GM18511 (cell line): ENCODE measurements around the gene LRRC42.

Experiments
- ATAC-seq: cut with Tn5 transposase; IDR thresholded peaks from one replicate; pipeline ENCODE4 v1.9.1; 2021; ENCODE audit warnings: mild to moderate bottlenecking, moderate library complexity; ENCODE audit not compliant: unreplicated experiment

Gene LRRC42

GRCh38 chr1:53938136-53938830, 7.9 kb upstream of the LRRC42 start:
- ATAC-seq: no peak

- no peak for ATAC-seq
Measured at GRCh38 chr1:53942127-53942957, 3.8 kb upstream of the LRRC42 start.

- no peak for ATAC-seq
Measured at GRCh38 chr1:53943090-53943489, 3.1 kb upstream of the LRRC42 start.

GRCh38 chr1:53943490-53944043, 2.6 kb upstream of the LRRC42 start:
- no peak for ATAC-seq

- ATAC-seq: no peak
Measured at GRCh38 chr1:53944469-53945182, 1.5 kb upstream of the LRRC42 start.

- ATAC-seq: no peak
Measured at GRCh38 chr1:53945183-53945432, 1.0 kb upstream of the LRRC42 start.

- ATAC-seq: peak; percentile 68
Measured at GRCh38 chr1:53945433-53946251, 508 bp upstream of the LRRC42 start, which contains the start of gene IFT25. IFT25 (minus strand) TSS chr1:53945699; CDS start chr1:53940082, 5,617 bp downstream.

- ATAC-seq: no peak
Measured at GRCh38 chr1:53947172-53947907, 1.2 kb downstream of the LRRC42 start.

- no peak for ATAC-seq
Measured at GRCh38 chr1:53948291-53948690, 2.1 kb downstream of the LRRC42 start.

GRCh38 chr1:53949023-53949990, 3.2 kb downstream of the LRRC42 start:
- ATAC-seq: no peak

- ATAC-seq: no peak
Measured at GRCh38 chr1:53951697-53952096, 5.5 kb downstream of the LRRC42 start.

GRCh38 chr1:53954128-53954527, 8.0 kb downstream of the LRRC42 start:
- ATAC-seq: no peak

GRCh38 chr1:53956308-53957168, 10.4 kb downstream of the LRRC42 start:
- ATAC-seq: no peak

- no peak for ATAC-seq
Measured at GRCh38 chr1:53957194-53957818, 11.2 kb downstream of the LRRC42 start.

- ATAC-seq: no peak
Measured at GRCh38 chr1:53959664-53960250, 13.6 kb downstream of the LRRC42 start.

GRCh38 chr1:53962395-53962794, 16.2 kb downstream of the LRRC42 start:
- no peak for ATAC-seq

- ATAC-seq: peak; percentile 100
Measured at GRCh38 chr1:53963460-53963859, 17.3 kb downstream of the LRRC42 start.
